Activated CD4-positive, alpha-beta T cell treated with anti-CD3 and anti-CD28 coated beads, Interleukin-2, amount 50 U/mL, for 4 hours (primary cell): ENCODE measurements around the gene PAFAH1B1.
"Not testable (repeated sequence)": the region's sequence is repeated elsewhere in the genome, so short reads cannot be mapped to it uniquely, and the experiment has no call there.

Source experiments
- DNase-seq, 2 experiments: peaks; one replicate each; pipeline ENCODE4 v3.0.0-alpha.2; 2020

PAFAH1B1 gene

DNA sequence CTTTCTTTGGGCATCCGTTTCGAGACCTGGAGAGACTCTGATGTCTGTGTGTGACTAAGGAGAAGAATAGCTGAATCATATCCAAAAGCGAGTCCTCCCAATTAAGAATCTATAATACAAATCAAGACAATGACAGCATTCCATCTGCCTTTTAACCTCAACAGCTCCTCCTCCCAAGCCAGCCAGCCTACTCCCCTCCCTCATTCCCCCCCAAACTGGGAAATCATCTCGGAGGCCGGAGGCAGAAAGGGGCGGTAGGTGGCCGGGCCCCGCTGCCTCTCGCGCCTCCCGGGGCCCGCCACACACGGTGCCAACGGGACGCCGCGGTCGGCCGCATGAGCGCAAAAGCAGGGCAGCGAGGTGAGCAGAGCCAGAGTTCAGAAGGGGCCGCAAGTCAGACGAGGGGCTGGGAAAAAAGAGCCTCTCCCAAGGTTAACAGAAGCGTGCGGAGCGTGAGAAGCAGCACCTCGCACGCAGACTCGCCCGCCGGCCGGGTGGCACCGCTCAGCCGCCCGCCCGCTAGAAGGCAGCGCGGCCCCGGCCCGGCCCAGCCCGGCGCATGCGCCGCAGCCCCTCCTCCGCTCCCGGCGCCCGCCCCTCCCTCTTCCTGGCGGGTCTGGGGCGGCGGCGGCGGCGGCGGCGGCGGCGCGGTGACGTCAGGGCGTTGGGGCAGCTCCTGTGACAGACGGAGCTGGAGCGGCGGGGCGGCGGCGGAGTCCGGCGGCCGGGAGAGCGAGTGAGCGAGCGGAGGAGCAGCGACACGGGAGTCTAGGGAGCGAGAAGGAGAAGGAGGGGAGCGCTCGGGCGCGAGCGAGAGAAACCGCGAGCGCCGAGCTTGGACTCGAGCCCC lies at the start of gene PAFAH1B1:
Gene PAFAH1B1 (plus strand): TSS at position 684 of the 850 bp plus-strand sequence. CDS start 44,635 bp downstream, outside the sequence.
- peak; percentile 92 to 93 for DNase-seq

DNA sequence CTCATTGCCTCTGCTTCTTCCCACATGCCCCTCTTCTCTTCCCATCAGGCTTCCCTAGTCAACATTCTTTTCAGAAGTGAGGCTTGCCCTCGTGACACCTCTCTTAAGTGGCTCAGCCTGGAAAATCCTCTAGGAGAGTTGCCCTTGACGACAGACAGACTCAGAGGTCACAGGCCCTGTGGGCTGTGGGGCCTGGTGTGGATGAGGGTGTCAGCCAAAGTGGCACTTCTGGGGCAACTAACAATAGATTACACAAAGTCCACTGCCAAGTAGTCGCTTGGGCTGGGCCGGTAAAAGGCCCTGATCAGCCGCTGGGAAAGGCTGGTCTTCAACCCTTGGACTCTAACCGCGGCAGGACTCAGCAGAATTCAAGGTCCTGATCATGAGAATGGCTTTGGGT lies 48.1 kb upstream of the PAFAH1B1 start:
- DNase-seq = no peak

DNA sequence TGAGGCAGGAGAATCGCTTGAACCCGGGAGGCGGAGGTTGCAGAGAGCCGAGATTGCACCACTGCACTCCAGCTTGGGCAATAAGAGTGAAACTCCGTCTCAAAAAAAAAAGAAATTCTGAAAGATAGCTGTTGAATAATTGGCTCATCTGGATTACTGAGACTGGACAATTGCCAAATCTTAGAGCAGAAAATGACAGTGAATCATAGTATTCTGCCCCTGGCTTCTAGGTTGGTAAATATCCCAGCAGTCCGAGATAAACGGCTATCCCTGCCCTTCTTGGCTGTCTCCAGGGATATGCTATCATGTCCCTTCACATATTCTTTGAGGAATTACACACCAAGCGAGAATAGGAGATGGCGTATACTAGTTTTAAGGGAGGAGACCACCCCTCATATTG lies 46.3 kb upstream of the PAFAH1B1 start:
- DNase-seq = no peak

DNA sequence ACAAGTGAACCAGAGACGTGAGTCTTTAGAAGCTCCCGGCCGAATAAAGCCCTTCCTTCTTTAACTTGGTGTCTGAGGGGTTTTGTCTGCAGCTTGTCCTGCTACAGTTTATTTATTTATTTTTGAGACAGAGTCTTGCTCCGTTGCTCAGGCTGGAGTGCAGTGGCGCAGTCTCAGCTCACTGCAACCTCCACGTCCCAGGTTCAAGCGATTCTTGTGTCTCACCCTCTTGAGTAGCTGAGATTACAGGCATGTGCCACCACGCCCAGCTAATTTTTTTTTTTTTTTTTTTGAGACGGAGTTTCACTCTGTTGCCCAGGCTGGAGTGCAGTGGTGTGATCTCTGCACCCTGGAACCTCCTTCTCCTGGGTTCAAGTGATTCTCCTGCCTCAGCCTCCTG lies 45.4 kb upstream of the PAFAH1B1 start:
- not testable (repeated sequence) for DNase-seq

DNA sequence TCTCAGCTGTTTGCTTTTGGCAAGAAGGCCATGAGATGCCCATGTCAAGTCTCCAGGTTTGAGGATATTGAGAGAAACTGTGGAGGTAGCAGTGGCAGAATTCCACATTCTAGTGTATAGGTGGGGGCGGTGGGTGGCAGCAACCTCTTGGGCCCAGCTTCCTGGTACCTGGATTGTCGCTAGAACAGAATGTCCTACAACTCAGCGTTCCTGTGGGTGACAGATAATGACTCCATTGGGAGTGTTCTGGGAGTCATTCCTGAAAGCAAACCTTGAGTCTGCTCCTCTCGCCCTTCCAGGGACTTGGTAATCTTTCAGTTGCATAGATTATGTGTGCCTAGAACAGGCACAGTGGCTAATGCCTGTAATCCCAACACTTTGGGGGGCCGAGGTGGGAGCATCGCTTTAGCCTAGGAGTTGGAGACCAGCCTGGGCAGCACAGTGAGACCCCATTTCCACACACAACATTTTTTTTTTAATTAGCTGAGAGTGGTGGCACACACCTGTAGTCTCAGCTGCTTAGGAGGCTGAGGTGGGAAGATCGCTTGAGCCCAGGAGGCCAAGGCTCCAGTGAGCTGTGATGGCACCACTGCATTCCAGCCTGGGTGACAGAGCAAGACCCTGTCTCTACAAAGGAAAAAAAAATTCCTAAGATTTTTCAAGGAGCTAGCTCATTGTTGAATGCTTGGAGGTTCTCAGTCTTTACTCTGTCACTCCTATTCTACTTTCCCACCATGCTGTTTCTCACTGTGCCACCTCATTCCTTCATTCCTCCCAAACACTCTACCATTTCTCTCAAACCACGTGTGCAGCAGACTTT lies 43.9 kb upstream of the PAFAH1B1 start:
- no peak for DNase-seq

DNA sequence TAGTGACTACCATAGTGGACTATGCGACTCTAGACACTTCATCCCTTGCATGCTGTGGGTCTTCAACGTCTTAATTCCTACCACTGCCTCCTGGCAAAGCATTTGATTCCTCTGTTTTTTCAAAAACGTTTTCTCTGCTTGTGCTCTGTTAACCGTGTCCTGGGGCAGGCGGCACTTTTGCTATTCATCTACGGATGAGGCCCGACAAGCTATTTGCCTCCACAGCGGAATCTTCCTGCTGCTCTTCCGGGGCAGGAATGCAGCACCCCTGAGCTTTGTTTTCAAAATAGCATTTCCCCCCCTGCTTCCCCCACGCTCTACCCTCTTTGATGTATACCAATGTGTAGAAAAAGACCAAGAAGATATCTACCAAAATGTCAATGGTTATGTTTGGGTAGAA lies 42.0 kb upstream of the PAFAH1B1 start:
- DNase-seq = no peak

DNA sequence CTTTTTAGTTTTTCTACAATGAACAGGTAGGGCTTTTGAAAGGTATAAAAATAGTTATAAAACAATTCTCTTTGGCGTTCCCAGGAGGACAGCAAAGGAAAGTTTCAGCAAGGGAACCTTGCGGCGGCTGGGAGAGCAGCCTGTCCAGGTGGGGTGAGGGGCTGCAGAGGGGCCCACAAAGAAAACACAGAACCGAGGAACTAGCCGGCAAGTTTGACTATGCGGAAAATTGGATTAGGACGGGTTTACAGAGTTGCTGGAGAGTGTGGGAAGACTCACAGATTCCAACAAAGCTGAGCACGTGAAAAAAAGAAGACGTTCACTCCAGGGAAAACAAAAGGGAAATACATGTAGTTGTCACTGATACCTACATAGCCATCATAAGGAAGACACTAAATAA lies 41.5 kb upstream of the PAFAH1B1 start:
- no peak for DNase-seq

DNA sequence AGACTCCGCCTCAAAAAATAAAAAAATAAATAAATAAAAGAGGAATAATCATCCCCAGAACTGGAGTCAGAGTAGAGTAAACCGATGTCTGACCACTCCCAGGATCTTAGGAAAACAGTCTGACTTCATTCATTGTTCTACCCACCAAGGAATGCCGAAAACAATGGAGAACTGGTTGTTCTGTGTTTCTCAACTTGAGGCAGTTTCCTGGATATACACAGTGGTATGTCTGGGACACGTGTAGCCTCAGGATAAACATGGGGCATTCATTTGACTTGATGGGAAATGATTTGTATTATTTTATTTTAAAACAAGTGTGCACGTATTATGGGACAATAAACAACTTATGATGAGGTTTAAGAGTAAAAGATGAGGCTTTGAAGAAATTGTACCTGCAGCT lies 32.8 kb upstream of the PAFAH1B1 start:
- DNase-seq = no peak

DNA sequence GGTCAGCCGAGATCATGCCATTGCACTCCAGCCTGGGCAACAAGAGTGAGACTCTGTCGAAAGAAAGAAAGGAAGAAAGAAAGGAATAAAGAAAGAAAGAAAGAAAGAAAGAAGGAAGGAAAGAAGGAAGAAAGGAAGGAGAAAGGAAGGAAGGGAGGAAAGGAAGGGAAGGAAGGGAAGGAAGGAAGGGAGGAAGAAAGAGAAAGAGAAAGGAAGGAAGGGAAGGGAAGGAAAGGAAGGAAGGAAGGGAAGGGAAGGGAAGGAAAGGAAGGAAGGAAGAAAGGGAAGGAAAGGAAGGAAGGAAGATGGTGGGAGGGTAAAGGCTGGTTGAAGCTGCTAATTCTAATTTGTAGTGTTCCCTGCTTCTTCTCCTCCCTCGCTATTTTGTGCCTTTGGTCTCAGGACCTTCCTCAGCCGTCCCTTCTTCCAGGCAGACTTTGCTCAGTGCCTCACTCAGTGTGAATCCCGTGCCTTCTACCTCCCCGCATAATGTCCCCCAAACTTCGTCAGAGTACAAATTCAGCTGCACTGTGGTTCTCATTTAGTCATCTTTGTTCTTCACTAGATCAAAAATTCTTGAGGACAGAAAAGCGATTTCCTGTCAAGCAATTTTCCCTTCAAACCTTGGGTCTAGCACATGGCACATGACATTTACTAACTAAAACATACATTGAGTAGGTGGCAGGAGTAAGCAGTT lies 31.1 kb upstream of the PAFAH1B1 start:
- DNase-seq = no peak

DNA sequence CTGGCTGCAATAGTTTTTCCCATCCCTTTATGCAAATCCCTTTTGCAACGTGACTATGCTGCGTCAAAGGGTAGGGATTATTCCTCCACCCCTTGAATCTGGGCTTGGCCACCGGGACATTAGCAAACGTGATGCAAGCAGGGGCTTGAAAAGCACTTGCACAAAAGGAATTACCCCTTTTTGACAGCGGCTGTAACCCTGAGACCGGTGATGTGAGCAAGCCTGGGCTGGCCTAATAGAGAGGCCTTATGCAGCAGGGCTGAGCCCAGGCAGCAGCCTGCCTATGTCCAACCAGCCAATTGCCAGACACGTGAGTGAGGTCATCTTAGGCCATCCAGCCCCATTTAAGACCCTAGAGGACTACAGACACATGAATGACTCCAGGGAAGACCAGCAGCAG lies 30.4 kb upstream of the PAFAH1B1 start:
- no peak for DNase-seq

DNA sequence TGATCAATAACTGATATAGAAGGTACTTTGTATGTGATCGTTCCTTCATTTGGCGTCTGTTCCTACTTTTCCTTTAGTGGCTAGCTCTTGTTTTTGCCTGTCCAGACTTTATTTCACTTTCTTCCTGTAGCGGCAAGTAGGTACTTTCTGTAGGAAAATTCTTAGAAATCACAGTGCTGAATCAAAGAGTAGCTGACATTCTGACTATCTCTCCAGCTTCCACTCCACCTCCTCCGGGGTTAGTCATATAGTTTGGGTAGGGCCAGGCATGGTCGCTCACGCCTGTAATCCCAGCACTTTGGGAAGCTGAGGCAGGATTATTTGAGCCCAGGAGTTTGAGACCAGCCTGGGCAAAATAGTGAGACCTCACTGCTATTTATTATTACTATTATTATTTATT lies 29.9 kb upstream of the PAFAH1B1 start:
- no peak for DNase-seq

DNA sequence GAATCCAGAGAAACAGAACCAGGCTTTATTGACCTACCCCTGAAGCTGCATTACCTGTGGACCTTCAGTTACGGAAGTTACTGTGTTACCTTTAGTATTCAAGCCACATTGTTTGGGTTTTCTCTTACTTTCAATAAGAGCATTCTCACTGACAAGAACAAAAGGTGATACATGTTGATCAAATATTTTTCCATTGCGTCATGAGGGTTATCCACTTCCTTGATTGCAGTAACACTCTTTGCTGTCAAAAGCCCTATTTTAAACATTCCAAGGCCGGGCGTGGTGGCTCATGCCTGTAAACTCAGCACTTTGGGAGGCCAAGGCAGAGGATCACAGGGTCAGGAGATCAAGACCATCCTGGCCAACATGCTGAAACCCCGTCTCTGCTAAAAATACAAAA lies 28.6 kb upstream of the PAFAH1B1 start:
- DNase-seq = no peak

DNA sequence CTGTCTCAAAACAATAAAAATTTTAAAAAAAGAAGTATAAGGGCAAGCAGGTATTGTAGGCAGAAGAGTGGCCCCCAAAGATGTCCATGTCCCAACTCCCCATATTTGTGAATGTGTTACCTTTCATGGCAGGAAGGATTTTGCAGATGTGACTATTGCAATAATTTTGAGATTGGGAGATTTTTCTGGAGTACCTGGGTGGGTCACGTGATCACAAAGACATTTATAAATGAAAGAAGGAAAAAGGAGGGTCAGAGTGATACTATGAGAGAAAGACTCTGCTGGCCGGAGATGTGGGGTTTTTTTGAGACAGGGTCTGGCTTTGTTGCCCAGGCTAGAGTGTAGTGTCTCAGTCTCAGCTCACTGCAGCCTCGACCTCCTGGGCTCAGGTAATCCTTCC lies 27.4 kb upstream of the PAFAH1B1 start:
- no peak for DNase-seq

DNA sequence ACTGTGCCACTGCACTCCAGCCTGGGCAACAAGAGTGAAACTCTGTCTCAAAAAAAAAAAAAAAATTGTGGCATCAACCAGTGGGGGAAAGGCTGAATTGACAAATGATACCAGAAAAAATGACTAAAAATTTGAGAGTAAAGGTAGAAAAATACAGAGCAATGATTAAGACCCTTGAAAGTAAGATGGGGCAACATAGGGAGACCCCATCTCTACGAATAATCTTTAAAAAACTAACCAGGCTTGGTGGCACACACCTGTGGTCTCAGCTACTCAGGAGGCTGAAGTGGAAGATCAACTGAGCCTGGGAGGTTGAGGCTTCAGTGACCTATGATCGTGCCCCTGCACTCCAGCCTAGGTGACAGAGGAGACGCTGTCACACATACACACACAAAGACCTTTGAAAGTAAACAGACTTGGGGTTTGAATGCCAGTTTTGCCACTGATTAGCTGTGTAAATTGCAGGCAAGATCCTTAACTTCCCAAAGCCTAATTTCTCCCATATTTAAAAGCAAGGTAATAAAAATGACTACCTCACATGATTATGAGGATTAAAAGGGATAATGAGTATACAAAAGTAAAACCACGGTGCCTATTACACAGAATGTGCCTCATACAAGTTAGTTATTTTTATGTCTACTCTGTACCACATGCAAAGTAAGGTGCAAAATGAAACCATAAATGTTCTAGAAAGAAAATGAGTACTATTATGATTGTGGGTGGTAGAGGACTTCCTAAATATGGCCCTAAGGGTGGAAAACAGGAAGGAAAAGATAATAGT lies 21.7 kb upstream of the PAFAH1B1 start:
- DNase-seq = no peak

DNA sequence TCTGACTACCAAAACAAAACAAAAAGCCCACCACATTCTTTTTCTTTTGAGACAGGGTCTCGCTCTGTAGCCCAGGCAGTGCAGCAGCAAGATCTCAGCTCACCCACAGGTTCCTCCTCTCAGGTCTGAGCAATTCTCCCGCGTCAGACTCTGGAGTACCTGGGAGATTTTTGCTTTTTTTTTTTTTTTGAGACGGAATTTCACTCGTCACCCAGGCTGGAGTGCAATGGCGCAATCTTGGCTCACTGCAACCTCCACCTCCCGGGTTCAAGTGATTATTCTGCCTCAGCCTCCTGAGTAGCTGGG lies 21.2 kb upstream of the PAFAH1B1 start:
- not testable (repeated sequence) for DNase-seq

DNA sequence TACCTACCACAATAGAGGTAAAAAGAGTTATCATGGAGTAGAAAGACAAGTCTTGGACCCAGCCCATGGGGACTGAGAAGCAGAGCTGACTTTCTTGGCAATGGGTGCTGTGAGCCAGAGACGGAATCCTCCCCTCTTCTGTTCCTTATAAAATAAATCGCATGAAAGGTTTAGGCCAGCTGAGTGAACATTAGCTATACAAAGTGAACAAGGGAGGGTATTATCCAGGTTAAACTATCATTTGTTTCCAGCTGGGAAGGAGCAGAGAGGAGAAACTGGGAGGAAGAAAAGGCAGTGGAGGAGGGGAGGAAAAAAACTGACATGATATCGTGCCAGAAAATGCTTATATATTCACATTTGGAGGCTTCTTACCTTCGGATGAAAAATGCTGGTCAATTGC lies 13.3 kb upstream of the PAFAH1B1 start:
- no peak for DNase-seq

DNA sequence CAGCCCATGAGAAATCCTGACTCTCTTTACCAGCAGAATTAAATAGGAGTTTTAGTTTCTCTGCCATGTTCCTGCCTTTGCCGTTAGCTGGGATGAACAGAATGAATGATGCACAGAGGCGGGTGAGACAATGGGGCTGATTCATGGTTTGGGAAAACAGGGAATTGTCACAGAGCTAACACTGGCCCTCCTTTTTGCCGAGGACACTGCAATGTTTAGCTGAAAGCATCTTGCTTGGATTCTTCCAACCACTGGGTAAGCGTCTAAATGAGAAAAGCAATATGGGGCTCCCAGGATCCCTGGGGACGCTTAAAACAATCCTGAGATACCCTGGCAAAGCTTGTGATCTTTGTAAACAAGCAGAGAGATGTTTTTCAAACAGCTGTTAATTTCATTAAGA lies 12.8 kb upstream of the PAFAH1B1 start:
- no peak for DNase-seq

DNA sequence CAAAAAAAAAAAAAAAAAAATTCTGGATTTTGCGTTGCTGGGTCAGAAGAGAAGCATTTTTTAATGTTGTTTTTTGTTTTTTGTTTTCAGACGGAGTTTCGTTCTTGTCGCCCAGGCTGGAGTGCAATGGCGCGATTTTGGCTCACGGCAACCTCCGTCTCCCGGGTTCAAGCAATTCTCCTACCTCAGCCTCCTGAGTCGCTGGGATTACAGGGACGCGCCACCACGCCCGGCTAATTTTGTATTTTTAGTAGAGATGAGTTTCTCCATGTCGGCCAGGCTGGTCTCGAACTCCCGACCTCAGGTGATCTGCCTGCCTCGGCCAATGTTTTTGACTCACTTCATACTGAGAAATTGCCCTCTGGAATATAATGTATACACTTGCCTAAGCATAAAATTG lies 11.0 kb upstream of the PAFAH1B1 start:
- no peak for DNase-seq

DNA sequence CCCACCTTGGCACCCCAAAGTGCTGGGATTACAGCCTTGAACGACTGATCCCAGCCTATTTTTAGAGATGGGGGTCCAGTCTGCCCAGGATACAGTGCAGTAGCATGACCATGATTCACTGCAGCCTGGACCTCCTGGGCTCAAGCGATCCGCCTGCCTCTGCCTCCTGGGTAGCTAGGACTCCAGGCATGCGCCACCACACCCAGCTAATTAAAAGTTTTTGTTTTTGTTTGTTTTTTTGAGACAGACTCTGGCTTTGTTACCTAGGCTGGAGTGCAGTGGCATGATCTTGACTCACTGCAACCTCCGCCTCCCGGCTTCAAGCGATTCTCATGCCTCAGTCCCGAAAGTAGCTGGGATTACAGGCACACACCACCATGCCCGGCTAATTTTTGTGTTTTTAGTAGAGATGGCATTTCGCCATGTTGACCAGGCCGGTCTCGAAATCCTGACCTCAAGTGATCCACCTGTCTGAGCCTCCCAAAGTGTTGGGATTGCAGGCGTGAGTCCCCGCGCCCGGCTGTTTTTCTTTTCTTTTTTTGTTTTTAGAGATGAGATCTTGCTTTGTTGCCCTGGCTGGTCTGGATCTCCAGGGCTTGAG lies 2.3 kb upstream of the PAFAH1B1 start:
- no peak for DNase-seq

DNA sequence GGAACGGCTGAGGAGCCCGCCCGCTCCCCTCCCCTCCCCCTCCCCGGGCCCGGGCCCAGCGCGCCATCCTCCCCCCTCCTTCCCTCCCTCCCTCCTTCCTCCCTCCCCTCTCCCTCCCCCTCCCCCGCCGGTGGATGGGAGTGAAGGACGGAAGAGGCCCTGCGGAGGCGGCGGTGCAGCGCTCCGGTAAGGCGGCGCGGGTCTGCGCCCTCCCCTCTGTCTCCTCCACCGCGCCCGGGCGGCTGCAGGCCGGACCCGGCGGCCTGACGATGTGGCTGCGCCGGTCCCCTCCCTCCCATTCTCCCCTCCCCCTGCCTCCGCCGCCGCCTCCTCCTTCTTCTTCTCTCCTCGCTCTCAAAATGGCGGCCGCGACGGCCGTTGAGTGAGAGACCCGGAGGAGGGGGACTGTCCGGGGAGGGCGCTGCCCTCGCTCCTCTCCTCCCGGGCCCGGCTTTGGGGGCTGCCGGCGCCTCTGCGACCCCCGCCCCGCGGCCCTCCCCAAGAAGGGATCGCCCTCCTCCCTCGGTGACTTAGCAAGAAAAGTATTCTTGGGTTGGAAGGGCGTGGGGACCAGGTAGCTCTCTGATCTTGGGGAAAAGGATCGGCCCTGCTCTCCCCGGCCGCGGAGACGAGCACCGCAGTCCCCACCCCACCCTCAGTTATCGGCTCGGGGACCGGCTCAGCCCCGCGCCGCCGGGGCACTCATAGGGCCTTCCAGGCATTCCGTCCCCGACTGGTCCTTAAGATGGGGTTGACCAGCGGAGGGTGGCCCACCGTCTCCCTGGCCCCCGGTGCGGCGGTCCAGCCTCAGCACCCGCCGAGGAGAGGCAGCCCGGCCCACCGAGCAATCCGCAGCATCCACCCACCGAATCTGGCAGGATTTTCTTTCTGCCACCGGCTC lies 617 bp downstream of the PAFAH1B1 start:
- DNase-seq = peak; percentile 75 to 79
